A673 (cell line): ENCODE results near the gene IFT122. TPM values are rescaled to one million over a fixed set of nuclear protein-coding genes. Genes with fewer than 3 reads are reported as not detected.

Experiments
- BruUV-seq: library from RNA; stranded (reverse); fragments of 400-500 nt; replicated peaks from 2 replicates; lab custom pipeline; 2021; lab: Mats Ljungman, UMichigan
- CTCF ChIA-PET: fragments of 300-600 bp; sonication (Branson Sonifier 250); formaldehyde crosslinking; loops from one replicate; lab custom pipeline; 2022; ENCODE audit warnings: antibody characterized with exemption; lab: Charles Lee
- POLR2A ChIA-PET: fragments of 300-600 bp; sonication (Branson Sonifier 250); formaldehyde crosslinking; loops from one replicate; lab custom pipeline; 2022; ENCODE audit warnings: antibody characterized with exemption; ENCODE audit not compliant: low non-redundant PET; lab: Charles Lee
- DNase-seq: peaks from one replicate; pipeline ENCODE4 v3.0.0-alpha.2; 2015; ENCODE audit warnings: low spot score
- H3K27ac ChIP-seq: fragments of 200-600 bp; sonication (generic); 2 replicates; pipeline ENCODE4 v1.5.1; 2016; ENCODE audit warnings: mixed run types, low read depth, mild to moderate bottlenecking, mixed read lengths, antibody characterized with exemption, low read length; ENCODE audit not compliant: poor library complexity, severe bottlenecking
- H3K27me3 ChIP-seq: fragments of 200-600 bp; sonication (generic); replicated peaks from 2 replicates; pipeline ENCODE4 v1.6.1; 2017; ENCODE audit warnings: mixed run types, low read depth, mild to moderate bottlenecking, mixed read lengths, antibody characterized with exemption, low read length; ENCODE audit not compliant: insufficient read depth, poor library complexity
- H3K36me3 ChIP-seq: fragments of 200-600 bp; sonication (generic); 2 replicates; pipeline ENCODE4 v1.6.1; 2016; ENCODE audit warnings: mixed run types, mild to moderate bottlenecking, mixed read lengths, antibody characterized with exemption, low read length; ENCODE audit not compliant: insufficient read depth, poor library complexity, severe bottlenecking
- H3K4me1 ChIP-seq: fragments of 200-600 bp; sonication (generic); 2 replicates; pipeline ENCODE4 v1.6.1; 2017; ENCODE audit warnings: mixed run types, mild to moderate bottlenecking, mixed read lengths, antibody characterized with exemption, low read length; ENCODE audit not compliant: insufficient read depth, poor library complexity, severe bottlenecking
- H3K4me3 ChIP-seq: fragments of 200-600 bp; sonication (generic); 2 replicates; pipeline ENCODE4 v1.5.1; 2016; ENCODE audit warnings: low read depth, mixed run types, mild to moderate bottlenecking, mixed read lengths, low read length; ENCODE audit not compliant: poor library complexity, severe bottlenecking
- H3K9me3 ChIP-seq: fragments of 200-600 bp; sonication (generic); 2 replicates; pipeline ENCODE4 v1.6.1; 2016; ENCODE audit warnings: mixed run types, low read depth, mild to moderate bottlenecking, mixed read lengths, antibody characterized with exemption, low read length; ENCODE audit not compliant: poor library complexity, severe bottlenecking
- CTCF ChIP-seq: fragments of 300-800, 200-600 bp; sonication (generic); conservative IDR thresholded peaks from 2 replicates; pipeline ENCODE4 v1.5.1; 2017; ENCODE audit warnings: low read depth, mild to moderate bottlenecking, antibody characterized with exemption, low read length, moderate library complexity, mixed read lengths
- EZH2 ChIP-seq: fragments of 200-600 bp; sonication (generic); IDR thresholded peaks from 2 replicates; pipeline ENCODE4 v1.6.1; 2017; ENCODE audit warnings: borderline replicate concordance, low read depth, mild to moderate bottlenecking, mixed read lengths, antibody characterized with exemption, low read length; ENCODE audit not compliant: poor library complexity, severe bottlenecking
- intact Hi-C: fragments of 100-400 bp; cut with micrococcal nuclease; formaldehyde crosslinking; loops from one replicate; pipeline ENCODE4 v1.10.0; 2022; ENCODE audit not compliant: unreplicated experiment
- total RNA-seq: library from RNA; stranded (reverse); gene quantifications from 2 replicates; pipeline ENCODE4 v1.2.3, GENCODE V29; 2021

The IFT122 gene
- total RNA-seq, 1 experiment from 2014 or later: 48.2 TPM

- intact Hi-C loops: no loop called here
- TF ChIP-seq CTCF (0 out of 2 replicates have a peak, but pooled peaks have one; percentile 22), EZH2 (no peak)
- Histone ChIP-seq H3K4me3 (no peak overlapping the region), H3K27me3 (no peaks in the 10 kb centered on the region), H3K27ac (no peak overlapping the region), H3K4me1 (no peaks in the 10 kb centered on the region), H3K9me3 (no peaks in the 10 kb centered on the region), H3K36me3 (no peaks in the 10 kb centered on the region)
- POLR2A ChIA-PET: no interaction called here
- no TSS peak for BruUV-seq
- no peak for DNase-seq
- CTCF ChIA-PET: no interaction called here
Observed at GRCh38 chr3:129421988-129422745, 17.9 kb upstream of the IFT122 start.

GRCh38 chr3:129422897-129423296 lies 17.1 kb upstream of the IFT122 start:
- Histone ChIP-seq H3K9me3 (no peaks in the 10 kb centered on the region), H3K27me3 (no peaks in the 10 kb centered on the region), H3K4me3 (no peak overlapping the region), H3K4me1 (peaks cover 2% of the 10 kb centered on the region), H3K27ac (no peak overlapping the region), H3K36me3 (no peaks in the 10 kb centered on the region)
- ChIA-PET POLR2A (no interaction called here), CTCF (no interaction called here)
- BruUV-seq: no TSS peak
- TF ChIP-seq CTCF: no peak
- no peak for TF ChIP-seq EZH2
- DNase-seq: no peak
- intact Hi-C loops: no loop called here

GRCh38 chr3:129424185-129424841 lies 15.7 kb upstream of the IFT122 start:
- CTCF ChIA-PET: no interaction called here
- no TSS peak for BruUV-seq
- intact Hi-C loops: no loop called here

More at GRCh38 chr3:129424185-129424841, 15.7 kb upstream of the IFT122 start:
- no peaks in the 10 kb centered on the region for H3K9me3 ChIP-seq
- DNase-seq: no peak
- H3K27ac ChIP-seq: no peak overlapping the region
- POLR2A ChIA-PET: no interaction called here
- no peaks in the 10 kb centered on the region for H3K36me3 ChIP-seq
- TF ChIP-seq EZH2 (no peak), CTCF (no peak)
- H3K4me1 ChIP-seq: peaks cover 8% of the 10 kb centered on the region
- H3K27me3 ChIP-seq: no peaks in the 10 kb centered on the region
- H3K4me3 ChIP-seq: no peak overlapping the region
